Kidney tubule cell (primary cell): ENCODE results near the gene FADS6.
A peak's percentile ranks its signal among the peaks of the same experiment; 100 is the strongest.
"Not testable (repeated sequence)": the region's sequence is repeated elsewhere in the genome, so short reads cannot be mapped to it uniquely, and the experiment has no call there.

ENCODE experiments used
- DNase-seq: peaks from one replicate; pipeline ENCODE4 v3.0.0-alpha.2; 2018; ENCODE audit warnings: low spot score

The FADS6 gene

DNA sequence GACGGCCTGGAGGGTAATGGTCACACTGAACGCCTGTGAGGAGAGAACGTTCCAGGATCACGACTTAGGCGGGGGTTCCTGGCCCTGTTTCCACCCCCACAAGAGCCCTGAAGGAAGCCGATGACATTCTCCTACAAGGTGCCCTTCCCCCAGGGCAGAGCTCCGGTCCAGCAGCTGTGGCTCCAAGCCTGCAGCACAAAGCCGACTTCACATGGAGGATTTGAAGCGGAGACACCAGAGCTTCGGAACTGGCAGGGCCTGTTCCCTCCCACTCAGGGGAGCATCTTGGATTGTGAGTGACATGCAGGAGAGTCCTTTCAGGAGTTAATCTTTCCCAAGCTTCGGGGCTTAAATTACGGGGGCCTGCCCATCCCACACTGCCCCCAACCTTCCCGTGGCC, 5.0 kb downstream of the FADS6 start:
- DNase-seq: no peak

DNA sequence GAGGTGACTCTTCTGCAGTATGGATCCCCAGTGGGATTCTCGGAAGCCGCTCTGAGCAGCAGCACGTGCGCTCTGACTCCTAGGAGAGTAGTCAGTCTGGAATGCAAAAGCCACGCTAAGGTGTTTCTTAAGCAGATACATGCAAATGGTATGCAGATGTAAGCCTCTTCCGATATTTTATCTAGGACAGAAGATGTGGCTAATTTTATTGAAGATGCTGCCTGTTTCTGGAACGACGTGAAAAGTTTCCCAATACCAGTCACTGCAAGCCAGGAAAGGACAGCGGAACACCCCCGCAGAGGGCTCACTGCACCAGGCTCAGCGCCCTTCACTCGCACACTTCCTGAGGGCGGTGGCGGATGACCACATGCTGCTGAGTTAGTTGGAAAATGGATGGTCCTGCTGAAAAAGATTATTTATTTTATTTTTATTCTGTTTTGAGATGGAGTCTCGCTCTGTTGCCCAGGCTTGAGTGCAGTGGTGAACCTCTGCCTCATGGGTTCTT, 10.1 kb downstream of the FADS6 start:
- no peak for DNase-seq

DNA sequence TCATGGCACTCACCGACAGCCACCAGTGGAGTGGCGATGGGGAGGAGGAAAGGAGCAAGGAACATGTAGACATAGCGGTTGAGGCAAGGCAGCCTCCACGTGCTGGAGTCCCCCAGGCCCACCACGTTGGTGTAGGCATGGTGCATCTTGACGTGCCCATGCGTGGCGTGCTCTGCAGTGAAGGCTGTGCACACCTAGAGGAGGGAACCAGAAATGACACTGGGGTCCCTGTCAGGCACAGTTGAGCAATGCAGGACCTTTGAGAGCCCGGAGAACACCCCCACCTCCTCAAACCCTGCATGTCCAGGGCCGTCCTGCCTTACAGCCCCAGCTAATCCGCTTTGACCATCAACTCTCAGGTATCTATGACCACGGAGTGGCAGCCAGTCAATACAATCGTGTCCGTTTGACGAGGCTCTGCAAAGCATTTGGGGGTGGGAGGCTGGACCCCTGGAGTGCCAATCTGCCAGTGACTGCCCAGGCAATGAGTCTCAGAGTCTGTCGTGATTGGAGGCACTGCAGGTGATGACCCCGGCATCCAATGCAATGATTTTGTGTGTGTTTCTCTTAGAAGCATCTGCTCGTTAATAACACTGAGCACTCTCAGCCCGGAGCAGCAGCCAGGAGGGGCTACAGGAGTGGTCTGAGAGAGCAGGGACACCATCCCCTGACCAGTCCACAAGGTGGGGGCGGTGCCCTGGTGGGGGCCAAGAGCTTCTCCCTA, 10.8 kb downstream of the FADS6 start:
- no peak for DNase-seq

DNA sequence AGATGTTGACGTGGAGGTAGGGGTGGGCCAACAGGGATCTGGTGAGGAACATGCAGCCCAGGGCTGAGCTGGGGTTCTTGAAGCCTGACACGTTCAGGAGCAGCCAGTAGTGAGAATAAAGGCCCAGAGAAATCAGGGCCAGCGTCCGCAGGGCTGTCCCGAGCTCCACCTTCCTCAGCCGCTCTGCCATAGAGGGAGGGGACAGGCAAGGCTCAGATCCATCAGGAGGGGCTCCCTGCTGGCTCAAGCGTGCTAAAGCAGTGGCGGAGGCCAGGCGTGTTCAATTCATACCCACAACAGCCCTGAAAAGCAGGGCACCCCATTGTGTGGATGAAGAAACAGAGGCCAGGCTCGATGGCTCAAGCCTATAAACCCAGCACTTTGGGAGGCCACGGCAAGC, 12.4 kb downstream of the FADS6 start:
- DNase-seq: no peak

DNA sequence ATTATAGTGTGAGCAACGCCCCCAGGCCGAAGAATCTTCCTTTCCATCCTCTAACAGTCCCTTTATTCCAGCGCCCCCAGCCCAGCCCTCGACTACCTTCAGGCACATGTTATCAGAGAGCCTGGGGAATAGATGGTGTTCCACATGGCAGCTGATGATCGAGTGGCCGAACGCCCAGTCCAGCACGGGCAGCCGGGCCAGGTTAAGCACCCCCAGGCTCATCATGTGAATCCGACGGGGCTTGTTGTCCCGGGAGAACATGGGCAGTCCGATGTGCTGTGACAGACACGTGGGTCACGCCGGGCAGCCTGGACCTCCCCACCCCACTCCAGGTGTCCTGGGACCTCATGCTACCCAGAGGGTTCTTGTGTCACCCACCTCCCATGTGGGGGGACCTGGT, 14.1 kb downstream of the FADS6 start:
- no peak for DNase-seq

DNA sequence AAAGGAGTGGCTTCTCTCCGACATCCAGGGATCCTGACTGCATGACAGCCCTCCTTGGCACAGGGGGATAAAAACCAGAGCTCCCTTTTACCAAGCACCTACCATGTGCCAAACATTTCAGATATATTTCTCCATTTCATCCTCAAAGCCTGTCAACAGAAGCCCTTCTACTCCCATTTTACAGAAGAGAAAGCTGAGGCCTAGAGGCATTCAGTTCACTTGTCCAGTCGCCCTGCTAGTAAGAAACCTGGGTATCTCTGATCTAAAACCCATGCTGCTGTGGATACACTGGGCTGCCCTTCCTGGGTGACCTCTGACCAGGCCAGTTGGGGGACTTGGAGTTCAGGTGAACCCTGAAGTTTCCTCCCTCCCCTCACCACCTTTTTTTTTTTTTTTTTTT, 14.8 kb downstream of the FADS6 start:
- no peak for DNase-seq

DNA sequence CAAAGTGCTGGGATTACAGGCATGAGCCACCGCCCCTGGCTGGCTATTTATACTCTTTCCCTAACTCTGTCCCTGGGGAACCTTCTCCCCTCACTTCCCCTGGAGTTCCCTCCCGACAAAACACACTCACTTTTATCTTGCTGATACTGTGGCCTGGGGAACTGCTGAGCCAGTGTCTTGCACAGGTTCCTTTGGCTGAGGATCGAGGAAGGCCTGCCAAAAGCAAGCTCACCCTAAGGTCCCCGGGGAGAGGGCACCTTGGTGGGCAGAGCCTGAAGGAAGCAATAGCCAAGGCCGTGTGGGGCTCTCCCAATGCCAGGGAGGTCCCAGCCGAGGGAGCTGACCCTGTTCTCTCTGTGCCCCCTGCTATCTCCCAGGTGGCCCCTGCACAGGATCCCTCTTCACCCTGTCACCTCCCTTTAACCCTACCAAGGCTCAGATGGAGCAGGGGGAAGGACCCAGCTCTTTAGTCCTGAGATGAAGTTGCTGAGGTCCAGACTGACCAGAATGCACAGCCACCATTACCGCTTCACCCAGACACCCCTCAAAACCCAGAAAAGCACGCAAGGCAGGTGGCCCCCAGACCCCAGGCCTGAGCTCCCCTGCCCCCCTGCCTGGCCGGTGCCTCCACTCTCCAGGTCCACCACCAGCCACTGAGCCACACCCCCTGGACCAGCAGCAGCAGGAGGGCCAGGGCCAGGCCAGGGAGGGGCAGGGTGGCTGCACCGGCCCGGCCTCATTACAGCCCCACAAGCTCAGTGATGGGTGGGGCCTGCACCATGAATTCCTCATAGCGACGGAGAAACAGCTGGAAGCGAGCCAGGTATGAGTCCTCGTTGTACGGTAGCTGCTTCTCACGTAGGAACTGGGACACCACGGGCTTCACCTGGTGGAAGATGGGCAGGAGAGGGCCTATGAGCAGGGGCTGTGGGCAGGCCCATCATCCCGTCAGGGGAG, 15.6 kb downstream of the FADS6 start:
- DNase-seq: peak; percentile 63

DNA sequence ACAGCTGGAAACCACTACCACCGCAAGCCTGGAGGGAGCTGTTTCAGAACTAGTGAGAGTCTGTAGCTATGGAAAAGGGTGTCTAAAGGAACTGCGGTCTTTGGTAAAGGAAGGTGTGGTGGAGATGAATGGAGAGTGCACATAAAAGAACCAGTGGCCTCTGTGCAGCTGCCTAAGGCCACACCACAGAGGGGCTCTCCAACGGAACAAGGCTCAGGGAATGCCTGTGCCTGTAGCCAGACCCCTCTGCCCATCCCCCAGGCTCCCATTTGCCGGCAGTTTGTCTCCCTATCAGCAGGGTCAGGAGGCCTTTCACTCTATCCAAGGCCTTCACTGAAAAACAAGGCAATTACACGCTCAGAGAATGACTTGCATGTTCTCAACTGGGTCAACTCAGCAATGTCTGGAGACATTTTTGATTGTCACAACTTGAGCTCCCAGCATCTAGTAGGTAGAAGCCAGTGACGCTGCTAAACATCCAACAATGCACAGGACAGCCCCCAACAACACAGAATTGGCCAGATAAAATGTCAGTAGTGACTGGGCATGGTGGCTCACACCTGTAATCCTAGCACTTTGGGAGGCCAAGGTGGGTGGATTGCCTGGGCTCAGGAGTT, 17.3 kb downstream of the FADS6 start:
- no peak for DNase-seq

DNA sequence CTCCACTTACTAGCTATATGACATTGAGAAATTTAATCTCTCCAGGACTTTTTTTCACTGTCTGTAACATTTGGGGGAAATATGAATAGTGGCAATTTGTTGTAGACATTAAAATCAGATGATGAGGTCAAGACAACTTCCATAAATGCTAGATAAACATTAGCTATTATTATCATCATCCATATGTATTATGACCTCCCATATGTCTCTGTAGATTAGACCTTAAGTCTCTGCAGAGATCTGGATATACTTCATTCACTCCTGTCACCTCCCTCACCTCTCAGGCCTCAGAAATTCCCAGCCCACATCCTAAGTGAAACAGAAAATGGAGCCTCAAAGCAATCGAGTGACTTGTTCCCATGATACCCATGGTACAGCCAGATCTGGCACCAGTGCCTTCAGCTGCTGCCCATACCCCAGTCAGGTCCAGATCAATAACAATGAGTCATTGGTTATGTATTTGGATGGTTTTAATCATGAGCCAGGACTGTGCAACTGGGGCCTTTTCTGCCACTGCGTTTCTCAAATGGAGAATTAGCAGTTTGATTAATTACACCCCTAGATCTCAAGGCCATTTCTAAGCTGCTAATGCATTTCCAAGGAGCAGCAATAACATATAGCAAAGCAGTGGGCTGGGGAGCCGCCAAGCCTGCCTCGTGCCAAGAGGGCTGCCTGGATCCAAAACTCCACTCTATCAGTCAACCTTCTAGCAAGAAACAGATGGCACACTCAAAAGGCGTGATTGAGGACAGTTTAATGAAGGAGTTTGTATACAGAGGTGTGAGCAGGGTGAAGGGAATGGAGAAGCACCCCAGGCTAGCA, 18.1 kb downstream of the FADS6 start:
- DNase-seq: no peak

DNA sequence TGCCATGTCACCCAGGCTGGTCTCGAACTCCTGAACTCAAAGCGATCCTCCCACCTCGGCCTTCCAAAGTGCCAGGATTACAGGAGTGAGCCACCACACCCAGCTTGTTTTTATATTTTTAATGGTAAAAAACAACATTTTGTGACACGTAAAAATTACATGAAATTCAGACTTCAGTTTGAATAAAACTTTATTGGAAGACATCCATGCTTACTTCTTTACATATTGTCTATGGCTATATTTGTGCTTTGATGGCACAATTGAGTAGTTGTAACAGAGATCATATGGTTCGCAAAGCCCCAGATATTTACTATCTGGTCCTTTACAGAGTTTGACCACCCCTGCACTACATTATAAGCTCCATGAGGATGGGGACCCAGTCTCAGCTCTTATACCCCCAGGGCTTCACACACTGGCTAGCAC, 18.8 kb downstream of the FADS6 start:
- DNase-seq: no peak

DNA sequence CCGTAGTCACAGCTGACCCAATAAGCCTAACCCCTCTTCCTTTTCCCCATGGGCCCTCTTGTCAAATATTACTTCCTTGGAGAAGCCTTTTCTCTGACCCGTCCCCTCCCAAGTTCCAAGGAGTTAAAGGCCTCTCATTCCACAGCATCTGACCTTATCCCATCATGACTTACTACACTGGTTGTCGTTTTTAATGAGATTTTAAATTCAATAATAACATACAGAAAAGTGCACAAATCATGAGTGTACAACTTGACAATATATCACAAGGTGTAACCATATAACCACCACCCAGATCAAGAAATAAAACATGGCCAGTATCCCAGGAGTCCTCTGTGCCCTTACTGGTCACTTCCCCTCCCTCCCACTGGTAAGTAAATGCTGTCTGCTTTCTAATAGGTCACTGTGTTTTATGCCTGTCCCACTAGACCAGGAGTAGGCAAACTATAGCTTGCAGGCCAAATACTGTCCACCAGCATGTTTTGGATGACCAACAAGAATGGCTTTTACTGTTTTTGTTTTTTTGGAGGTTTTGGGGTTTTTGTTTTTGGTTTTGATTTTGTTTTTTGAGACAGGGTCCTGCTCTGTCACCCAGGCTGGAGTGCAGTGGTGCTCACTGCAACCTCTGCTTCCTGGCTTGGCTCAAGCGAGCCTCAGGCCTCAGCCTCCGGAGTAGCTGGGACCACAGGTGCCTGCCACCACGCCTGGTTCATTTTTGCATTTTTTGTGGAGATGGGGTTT, 19.4 kb downstream of the FADS6 start:
- peak; percentile 51 for DNase-seq

DNA sequence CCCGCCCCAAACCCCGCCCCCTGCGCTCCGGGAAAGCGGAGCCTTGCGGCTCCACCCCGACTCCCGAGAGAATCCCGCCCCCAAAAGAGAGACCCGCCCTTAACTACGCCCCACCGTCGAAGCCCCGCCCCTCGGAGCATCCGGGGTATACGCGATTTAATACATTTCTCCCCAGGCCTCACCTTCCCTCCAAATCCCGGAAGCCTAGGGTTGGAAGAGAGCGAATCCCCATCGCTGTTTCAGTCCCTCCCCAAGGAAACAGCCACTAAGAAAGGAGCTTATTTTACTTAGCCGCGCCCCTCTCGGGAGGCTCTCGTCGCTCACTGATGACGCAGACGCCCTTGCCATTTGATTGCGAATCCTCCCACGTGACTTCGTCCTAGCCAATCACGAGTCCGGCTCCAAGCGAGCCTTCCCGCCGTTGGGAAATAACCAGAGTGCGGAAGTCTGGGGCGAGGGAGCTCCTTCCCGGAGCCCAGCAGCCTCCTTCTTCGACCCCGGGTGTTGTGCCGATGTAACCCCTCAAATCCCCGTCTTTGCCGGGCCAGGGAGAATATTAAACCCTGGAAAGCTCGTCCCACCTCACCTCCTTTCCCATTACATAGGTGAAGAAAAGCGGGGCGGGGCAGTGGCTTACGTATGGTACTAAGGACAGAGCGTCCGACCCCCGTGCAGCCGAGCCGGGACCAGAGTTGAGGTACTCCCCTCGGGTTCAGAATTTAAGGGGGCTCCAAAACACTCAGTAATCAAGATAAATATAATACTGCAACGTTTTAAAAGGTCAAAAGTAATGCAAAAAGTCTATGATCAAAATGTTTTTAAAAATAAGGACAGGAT, 20.2 kb downstream of the FADS6 start:
- peak; percentile 100 for DNase-seq

DNA sequence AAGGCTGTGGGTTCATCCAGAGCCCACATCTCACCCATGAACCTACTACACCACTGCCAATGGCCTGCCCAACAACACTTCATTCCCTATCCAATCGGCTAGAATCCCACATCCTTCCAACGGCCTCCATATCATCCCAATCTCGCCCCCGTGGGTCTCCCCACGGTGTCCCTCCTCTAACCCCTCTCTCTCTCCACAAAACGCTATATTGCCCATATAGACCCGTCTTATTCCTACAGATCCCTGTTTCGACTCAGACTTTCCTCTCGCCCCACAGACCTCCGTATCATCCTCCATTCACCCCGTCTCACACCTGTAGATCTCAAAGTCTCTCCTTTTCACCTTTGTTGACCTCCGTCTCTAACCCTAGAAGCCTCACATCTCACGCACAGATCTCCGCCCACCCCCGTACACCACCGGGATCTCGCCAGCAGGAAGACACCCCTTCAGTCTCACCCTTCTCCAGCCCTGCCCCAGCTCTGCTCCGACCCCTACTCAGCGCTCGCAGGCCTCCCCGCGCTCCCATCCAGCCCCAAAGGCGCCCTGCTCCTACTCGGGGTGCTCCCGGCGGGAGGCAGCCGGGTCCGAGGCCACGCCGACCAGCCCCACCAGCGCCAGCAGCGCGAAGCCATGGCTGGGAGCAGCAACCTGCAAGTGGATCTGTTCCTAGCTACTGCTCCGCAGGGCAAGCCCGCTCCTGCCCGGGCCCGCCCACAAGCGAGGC, 21.0 kb downstream of the FADS6 start, which contains the start of gene FDXR:
Gene FDXR, minus strand, starts transcription at position 682 of the 724 bp plus-strand sequence. Its CDS starts 50 bp downstream, at position 632.
- DNase-seq: no peak

DNA sequence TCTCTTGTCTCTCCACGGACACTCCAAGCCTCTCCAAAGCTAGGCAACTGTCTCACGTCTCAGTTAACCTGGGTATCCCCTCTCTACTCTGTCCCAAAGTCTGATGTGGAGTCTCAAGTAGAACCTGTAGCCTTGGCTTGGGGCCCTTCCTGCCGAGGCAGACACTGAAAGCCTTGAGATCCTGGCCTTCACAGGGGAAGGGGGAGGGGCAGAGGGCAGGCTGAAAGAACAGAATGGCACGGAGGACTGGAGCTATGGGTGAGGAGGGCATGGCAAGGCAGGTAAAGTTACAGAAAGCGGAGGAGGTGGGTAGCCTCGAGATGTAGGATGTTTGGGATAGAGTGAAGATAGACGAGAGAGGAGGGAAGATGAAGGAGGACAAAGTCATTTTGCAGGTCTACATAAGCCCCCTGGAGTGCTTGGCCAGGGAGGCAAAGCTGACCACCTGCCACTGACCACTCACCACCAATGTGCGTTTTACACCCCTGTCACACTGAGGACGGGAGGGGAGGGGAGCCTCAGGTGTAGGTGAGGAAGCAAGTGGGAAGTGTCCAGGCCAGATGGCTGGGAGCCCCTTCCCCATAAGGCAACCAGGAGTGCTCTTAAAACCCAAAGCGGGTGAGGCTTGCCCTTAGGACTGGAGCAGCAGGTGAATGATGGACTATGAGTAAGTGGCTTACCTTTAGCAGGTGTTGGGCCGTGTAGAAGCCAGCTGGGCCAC, 21.9 kb downstream of the FADS6 start:
- DNase-seq: no peak

DNA sequence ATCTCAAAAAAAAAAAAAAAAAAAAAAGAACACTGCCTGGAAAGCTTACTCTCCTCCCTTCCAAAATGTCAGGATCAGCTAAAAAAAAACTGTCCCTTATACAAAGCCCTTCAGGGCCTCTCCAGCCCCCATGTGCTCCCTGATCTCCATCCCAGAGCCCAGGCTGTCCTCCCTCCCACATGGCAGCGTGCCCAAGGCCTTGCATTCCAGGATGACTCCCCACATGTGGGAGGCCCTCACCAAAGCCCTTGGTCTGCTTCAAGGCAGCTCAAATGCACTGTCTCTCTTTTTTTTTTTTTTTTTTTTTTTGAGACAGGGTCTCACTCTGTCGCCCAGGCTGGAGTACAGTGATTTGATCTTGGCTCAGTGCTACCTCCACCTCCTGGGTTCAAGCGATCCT, 22.9 kb downstream of the FADS6 start:
- DNase-seq: peak; percentile 43

DNA sequence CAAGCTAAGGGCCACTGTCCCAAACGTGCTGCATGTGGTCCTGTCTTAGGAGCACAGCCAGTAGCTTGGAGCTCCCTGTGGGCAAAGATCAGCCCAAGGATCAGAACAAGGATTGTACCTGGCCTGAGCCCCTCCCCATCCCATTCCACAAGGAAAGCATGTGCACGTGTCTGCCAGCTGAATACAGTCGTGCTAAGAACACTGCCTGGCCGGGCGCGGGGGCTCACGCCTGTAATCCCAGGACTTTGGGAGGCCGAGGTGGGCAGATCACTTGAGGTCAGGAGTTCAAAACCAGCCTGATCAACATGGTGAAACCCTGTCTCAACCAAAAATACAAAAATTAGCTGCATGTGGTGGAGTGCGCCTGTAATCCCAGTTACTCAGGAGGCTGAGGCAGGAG, 23.4 kb downstream of the FADS6 start:
- DNase-seq: not testable (repeated sequence)

DNA sequence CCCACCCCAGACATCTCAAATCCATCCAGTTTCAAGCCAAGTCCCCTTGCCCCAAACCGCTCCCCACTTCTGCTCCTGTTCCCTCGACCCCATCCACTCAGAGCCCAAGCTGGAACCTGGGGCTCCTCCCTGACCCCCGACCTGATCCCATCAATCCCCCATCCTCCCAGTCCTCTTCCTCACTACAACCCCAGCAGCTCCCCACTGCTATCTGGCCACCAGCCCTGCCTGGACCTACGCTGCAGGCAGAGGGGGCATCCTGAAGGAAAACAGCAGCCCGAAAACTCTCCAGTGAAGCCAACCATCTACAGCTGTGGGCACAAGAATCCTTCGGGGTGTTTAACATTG, 24.6 kb downstream of the FADS6 start:
- DNase-seq: no peak

DNA sequence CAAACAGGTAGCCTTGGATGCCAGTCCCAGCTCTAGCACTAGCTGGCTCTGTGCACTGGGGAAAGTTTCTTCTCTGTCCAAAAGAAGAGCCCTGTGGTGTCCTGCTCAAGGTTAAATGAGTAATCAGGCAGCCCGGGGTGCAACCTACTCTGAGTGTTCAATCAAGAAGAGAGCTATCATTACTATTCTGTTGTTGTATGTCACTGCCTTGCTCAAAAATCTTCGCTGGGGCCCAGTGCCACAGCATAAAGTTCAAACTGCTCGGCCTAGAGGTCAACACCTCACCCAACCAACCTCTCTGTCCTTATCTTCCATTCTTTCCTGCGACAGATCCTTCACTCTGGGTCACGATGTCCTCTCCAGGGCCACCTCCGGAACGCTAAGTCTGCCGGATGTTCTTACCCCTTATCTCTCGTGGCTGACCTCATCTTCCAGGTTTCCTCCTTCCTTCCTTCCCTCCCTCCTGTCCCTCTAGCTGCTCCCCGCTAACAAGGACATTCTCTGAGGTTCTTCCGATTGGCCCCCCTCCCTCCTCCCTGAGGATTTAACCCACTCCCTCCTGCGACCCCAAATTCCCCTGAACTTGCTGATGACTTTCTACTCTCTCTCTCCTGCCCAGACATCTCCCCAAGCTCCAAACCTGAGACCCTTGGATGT, 25.1 kb downstream of the FADS6 start:
- no peak for DNase-seq
